Thyroid gland (tissue), 4 donors: Measurements from ENCODE around the gene RPH3AL. TPM values are rescaled to one million over a fixed set of nuclear protein-coding genes. Genes with fewer than 3 reads are reported as not detected.

Experiments used
- DNase-seq, 2 donors: peaks; one replicate each; pipeline ENCODE4 v3.0.0-alpha.2; 2019
- H3K27ac ChIP-seq, 3 donors: fragments of 200-600 bp; sonication (generic); 1 replicate in 2 of 3; 2 replicates in 1 of 3; pipeline ENCODE4 v1.5.1; 2016 to 2019; ENCODE audit warnings: mild to moderate bottlenecking in 1 of 3, moderate library complexity in 1 of 3
- H3K27me3 ChIP-seq: fragments of 200-600 bp; sonication (generic); one replicate; pipeline ENCODE4 v1.5.1; 2019
- H3K36me3 ChIP-seq, 2 donors: fragments of 200-600 bp; sonication (generic); one replicate each; pipeline ENCODE4 v1.5.1; 2016 to 2019
- H3K4me1 ChIP-seq, 2 donors: fragments of 200-600 bp; sonication (generic); one replicate each; pipeline ENCODE4 v1.5.1; 2017 to 2019
- H3K4me3 ChIP-seq, 3 donors: fragments of 200-600 bp; sonication (generic); replicated peaks in 1 of 3; 1 replicate in 2 of 3; 2 replicates in 1 of 3; pipeline ENCODE4 v1.5.1; 2016; ENCODE audit warnings: mild to moderate bottlenecking in 1 of 3
- H3K9me3 ChIP-seq: fragments of 200-600 bp; sonication (generic); one replicate; pipeline ENCODE4 v1.5.1; 2017
- CTCF ChIP-seq, 6 experiments: fragments of 200-600 bp in 3 of 6; fragments of 450-650 bp in 3 of 6; sonication (generic) in 3 of 6; IDR thresholded peaks; one replicate each; pipeline ENCODE4 v1.5.1; 2016 to 2019; ENCODE audit warnings: antibody characterized with exemption in 6 of 6, mild to moderate bottlenecking in 2 of 6, inconsistent platforms in 1 of 6, moderate library complexity in 1 of 6
- POLR2A ChIP-seq, 2 donors: fragments of 450-650 bp; IDR thresholded peaks; one replicate each; pipeline ENCODE4 v1.6.1; 2017; ENCODE audit warnings: antibody characterized with exemption in 2 of 2, mild to moderate bottlenecking in 2 of 2, moderate library complexity in 1 of 2
- WGBS, 2 donors: methylation state at CpG; one replicate each; pipeline ENCODE4 v1.1.5; 2017; 5-methylcytosine and 5-hydroxymethylcytosine counted together
- intact Hi-C: fragments of 100-400 bp; cut with DNase I; formaldehyde crosslinking; loops from one replicate; pipeline ENCODE4 v1.15.1; 2023
- total RNA-seq, 4 donors: library from RNA; depleted of rRNA; stranded (reverse); fragments of >200 nt; gene quantifications; one replicate each; pipeline ENCODE4 v1.2.3, GENCODE V29; 2016

The RPH3AL gene
- total RNA-seq, 4 donors from 2014 or later: 19.1 to 47.7 (median 42.5) TPM

DNA sequence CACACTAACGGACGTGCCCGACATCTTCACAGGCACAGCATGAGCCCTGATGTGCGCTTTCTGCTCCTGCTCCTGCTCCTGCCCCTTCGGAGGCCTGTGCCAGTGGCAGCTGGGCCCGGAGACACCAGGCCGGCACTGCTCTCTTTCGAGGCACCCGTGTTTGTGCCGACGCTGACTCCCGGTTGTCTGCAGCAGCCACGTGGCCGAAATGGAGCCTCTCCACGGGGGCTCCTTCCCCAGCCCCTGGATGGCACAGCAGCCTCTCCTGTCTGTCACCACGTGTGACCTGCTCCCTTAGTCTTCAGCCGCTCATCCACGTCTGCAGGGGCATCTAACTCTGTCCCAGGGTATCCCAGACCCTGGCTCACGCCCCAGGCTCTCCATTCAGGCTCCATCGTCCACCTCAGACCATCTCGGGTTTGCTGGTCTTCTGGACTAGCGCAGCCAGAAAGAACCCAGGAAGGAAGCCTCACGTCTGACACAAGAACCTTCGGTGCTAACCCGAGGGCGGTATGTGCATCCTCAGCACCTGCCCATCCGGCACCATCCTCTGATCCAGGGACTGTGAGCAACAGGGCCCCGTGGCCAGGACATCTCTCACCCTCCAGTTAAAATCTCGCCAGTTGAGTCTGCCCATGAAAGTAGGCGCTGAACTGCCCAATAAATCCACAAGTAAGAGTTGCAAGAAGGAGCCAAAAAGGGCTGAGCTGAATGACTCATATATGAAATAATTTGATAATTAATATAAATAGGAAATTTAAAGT, 4.2 kb upstream of the RPH3AL start:
- Histone ChIP-seq H3K4me1 (peaks cover 18 to 34% of the 10 kb centered on the region in 2 donors), H3K27me3 (no peaks in the 10 kb centered on the region), H3K4me3 (no peak overlapping the region), H3K27ac (no peak overlapping the region), H3K9me3 (no peaks in the 10 kb centered on the region), H3K36me3 (no peaks in the 10 kb centered on the region)
- intact Hi-C loops: no loop called here
- TF ChIP-seq CTCF (IDR thresholded peaks at IDR 0.05) (no peak), POLR2A (IDR thresholded peaks at IDR 0.05) (no peak)
- DNase-seq: no peak
- WGBS, 2 donors: 90 to 93% methylated on average over 19 to 24 of the region's 30 CpGs

GRCh38 chr17:354651-355556, 2.3 kb upstream of the RPH3AL start:
- 60 to 75% methylated on average over 18 to 19 of the region's 19 CpGs for WGBS, 2 donors
- Histone ChIP-seq H3K4me1 (peaks cover 38 to 53% of the 10 kb centered on the region in 2 donors), H3K27ac (peak overlapping the region in 1 of 3 donors; percentile 45), H3K27me3 (no peaks in the 10 kb centered on the region), H3K36me3 (no peaks in the 10 kb centered on the region), H3K4me3 (no peak overlapping the region), H3K9me3 (no peaks in the 10 kb centered on the region)
- intact Hi-C loops: no loop called here
- peak in 1 of 2 donors; percentile 66 for DNase-seq
- TF ChIP-seq CTCF (IDR thresholded peaks at IDR 0.05) (peak in 1 of 6 experiments; percentile 3), POLR2A (IDR thresholded peaks at IDR 0.05) (no peak)

GRCh38 chr17:353838-354234, 1.2 kb upstream of the RPH3AL start:
- intact Hi-C loops: no loop called here
- H3K4me3 ChIP-seq: no peak overlapping the region
- H3K27ac ChIP-seq: peak overlapping the region in 2 of 3 donors; percentile 89 to 95
- no peaks in the 10 kb centered on the region for H3K27me3 ChIP-seq
- no peaks in the 10 kb centered on the region for H3K9me3 ChIP-seq
- peaks cover 47 to 64% of the 10 kb centered on the region in 2 donors for H3K4me1 ChIP-seq
- 77 to 85% methylated on average over 8 of the region's 8 CpGs for WGBS, 2 donors
- no peak for DNase-seq
- no peaks in the 10 kb centered on the region for H3K36me3 ChIP-seq
- TF ChIP-seq POLR2A (IDR thresholded peaks at IDR 0.05): no peak
- TF ChIP-seq CTCF (IDR thresholded peaks at IDR 0.05): no peak

DNA sequence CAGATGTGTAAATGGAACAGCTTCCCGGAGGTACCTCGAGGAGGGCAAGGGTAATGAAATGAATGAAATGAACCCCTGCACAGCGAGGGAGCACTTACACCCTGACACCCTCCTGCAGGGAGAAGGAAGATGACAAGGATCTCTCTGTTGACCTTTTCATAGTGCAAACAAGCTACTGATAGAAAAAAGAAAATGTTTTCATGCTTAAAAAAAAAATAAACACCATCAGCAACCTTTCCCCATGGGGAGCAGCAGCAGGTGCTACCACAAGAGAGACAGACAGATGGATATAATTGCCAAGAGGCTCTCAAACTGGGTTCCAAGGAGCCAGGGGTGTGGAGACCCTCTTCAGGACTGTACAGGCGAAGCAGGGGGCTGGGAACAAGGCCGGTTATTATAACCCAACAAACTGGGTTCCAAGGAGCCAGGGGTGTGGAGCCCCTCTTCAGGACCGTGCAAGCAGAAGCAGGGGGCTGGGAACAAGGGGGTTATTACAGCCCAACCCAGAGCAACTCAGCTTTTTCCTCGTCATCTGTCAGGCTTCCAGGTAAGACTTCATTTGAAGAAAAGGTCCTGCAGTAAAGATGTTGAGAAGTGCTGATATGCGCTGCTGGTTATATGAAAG, 718 bp upstream of the RPH3AL start:
- intact Hi-C loops: no loop called here
- no peaks in the 10 kb centered on the region for H3K9me3 ChIP-seq
- DNase-seq: peak in 1 of 2 donors; percentile 24
- H3K4me3 ChIP-seq: no peak overlapping the region
- no peaks in the 10 kb centered on the region for H3K36me3 ChIP-seq
- H3K4me1 ChIP-seq: peaks cover 49 to 68% of the 10 kb centered on the region in 2 donors
- 46 to 52% methylated on average over 8 of the region's 8 CpGs for WGBS, 2 donors
- TF ChIP-seq POLR2A (IDR thresholded peaks at IDR 0.05) (no peak), CTCF (IDR thresholded peaks at IDR 0.05) (no peak)
- peak overlapping the region; percentile 83 to 95 (median 89) for H3K27ac ChIP-seq
- no peaks in the 10 kb centered on the region for H3K27me3 ChIP-seq
